ENCODE data around the gene C9orf50.

GRCh38 chr9:129640086-129640870 is 19.4 kb upstream of the C9orf50 start:
- TF ChIP-seq SREBF2 (IDR thresholded peaks at IDR 0.05) (no peak), NFE2L2 (conservative IDR thresholded peaks at IDR 0.05; ENCODE audit: low read length) (no peak)

All from A549 (cell line).